ENCODE measurements around the gene HSPA1L.
"Not testable (repeated sequence)": the region's sequence is repeated elsewhere in the genome, so short reads cannot be mapped to it uniquely, and the experiment has no call there.

Gene HSPA1L

DNA sequence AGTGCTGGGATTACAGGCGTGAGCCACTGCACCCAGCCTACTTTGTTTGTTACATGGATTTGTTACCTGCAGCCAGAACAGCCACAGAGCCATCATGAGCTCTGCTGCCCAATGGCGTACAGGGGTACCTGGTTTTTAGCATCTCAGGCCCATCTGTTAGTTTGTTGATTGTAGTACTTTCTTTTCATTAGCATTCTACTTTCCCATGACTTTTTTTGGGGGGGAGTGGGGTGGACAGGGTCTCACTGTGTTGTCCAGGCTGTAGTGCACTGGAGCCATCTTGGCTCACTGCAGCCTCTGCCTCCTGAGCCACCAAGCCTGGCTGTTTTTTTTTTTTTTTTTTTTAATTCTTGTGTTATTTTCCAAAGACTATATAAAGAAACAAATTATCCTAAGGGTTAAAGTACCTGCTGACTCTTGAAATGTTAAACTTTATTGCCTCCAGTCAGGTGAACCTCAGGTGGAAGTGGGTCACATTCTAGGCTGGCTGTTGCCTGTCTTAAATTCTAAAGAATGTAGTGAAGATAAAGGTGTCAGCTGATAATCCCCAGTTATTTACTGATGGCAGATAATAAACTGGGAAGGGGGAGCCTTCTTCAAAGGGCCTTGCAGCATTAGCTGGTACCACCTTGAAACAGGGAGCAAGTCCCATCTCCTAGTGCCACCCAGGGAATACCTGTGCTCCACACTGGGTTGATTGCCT lies 32.3 kb upstream of the HSPA1L start:
- H3K4me3 Mint-ChIP-seq = no peak overlapping the region
- peaks cover 1% of the 10 kb centered on the region for H3K9me3 Mint-ChIP-seq

DNA sequence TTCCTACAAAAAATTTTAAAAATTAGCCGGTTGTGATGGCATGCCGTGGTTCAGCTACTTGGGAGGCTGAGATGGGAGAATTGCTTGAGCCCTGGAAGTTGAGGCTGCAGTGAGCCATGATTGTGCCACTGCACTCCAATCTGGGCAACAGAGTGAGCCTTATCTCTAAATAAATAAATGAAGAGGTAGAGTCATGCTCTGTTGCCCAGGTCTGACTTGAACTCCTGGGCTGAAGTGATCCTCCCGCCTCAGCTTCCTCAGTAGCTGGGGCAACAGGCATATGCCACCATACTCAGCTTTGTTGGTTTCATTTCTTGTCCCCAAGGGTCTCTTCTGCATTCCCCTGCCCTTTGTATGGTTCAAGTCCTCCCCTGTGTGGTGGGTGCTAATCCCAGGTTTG lies 29.4 kb upstream of the HSPA1L start:
- no peaks in the 10 kb centered on the region for H3K27me3 Mint-ChIP-seq
- H3K36me3 Mint-ChIP-seq (ENCODE audit: low read depth) = peaks cover 66% of the 10 kb centered on the region
- H3K9me3 Mint-ChIP-seq = no peaks in the 10 kb centered on the region
- intact Hi-C loops (cut with micrococcal nuclease) = no loop called here
- no peaks in the 10 kb centered on the region for H3K4me1 Mint-ChIP-seq (ENCODE audit: low read depth)
- H3K27ac Mint-ChIP-seq = no peak overlapping the region
- no peak overlapping the region for H3K4me3 Mint-ChIP-seq

More for the DNA sequence above, 32.3 kb upstream of the HSPA1L start:
- intact Hi-C loops (cut with micrococcal nuclease) = no loop called here
- peaks cover 6% of the 10 kb centered on the region for H3K4me1 Mint-ChIP-seq (ENCODE audit: low read depth)
- peaks cover 39% of the 10 kb centered on the region for H3K36me3 Mint-ChIP-seq (ENCODE audit: low read depth)
- H3K27me3 Mint-ChIP-seq = no peaks in the 10 kb centered on the region
- H3K27ac Mint-ChIP-seq = no peak overlapping the region

DNA sequence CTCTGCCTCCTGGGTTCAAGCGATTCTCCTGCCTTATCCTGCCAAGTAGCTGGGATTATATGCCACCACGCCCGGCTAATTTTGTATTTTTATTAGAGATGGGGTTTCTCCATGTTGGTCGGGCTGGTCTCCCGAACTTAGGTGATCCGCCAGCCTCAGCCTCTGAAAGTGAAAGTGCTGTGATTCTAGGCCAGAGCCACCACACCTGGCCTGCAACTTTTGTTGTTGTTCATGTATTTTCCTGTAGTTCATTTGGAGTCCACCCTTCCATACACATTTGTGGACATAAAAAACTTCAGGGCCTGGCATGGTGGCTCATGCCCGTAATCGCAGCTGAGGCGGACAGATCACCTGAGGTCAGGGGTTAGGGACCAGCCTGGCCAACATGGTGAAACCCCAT lies 27.0 kb upstream of the HSPA1L start:
- intact Hi-C loops (cut with micrococcal nuclease) = no loop called here
- Mint-ChIP-seq H3K36me3 (ENCODE audit: low read depth) (peaks cover 90% of the 10 kb centered on the region), H3K9me3 (no peaks in the 10 kb centered on the region), H3K4me3 (no peak overlapping the region), H3K27ac (no peak overlapping the region), H3K27me3 (no peaks in the 10 kb centered on the region), H3K4me1 (ENCODE audit: low read depth) (peaks cover 20% of the 10 kb centered on the region)

DNA sequence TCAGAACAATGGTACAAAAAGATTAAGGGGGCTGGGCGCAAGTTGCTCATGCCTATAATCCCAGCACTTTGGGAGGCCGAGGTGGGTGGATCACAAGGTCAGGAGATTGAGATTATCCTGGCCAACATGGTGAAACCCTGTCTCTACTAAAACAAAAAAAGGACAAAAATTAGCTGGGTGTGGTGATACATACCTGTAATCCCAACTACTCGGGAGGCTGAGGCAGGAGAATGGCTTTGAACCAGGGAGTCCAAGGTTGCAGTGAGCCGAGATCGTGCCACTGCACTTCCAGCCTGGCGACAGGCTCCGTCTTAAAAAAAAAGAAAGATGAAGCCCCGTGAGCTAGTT lies 24.7 kb upstream of the HSPA1L start:
- peaks cover 35% of the 10 kb centered on the region for H3K4me1 Mint-ChIP-seq (ENCODE audit: low read depth)
- H3K27me3 Mint-ChIP-seq; H3K9me3 Mint-ChIP-seq; intact Hi-C loops (cut with micrococcal nuclease); H3K4me3 Mint-ChIP-seq; H3K27ac Mint-ChIP-seq: not testable (repeated sequence)
- peaks cover 100% of the 10 kb centered on the region for H3K36me3 Mint-ChIP-seq (ENCODE audit: low read depth)

DNA sequence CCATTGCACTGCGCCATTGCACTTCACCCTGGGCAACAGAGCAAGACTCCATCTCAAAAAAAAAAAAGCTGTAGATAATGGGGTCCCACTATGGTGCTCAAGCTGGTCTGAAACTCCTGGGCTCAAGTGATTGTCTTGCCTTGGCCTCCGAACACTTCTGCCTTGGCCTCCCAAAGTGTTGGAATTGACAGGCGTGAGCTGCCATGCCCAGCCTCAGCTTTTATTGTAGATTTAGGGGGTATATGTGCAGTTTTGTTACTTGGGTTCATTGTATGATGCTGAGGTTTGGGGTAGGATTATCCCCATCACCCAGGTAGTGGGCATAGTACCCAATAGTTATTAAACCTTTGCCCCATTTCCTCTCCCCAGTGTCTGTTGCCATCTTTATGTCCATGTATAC lies 23.9 kb upstream of the HSPA1L start:
- Mint-ChIP-seq H3K9me3 (no peaks in the 10 kb centered on the region), H3K36me3 (ENCODE audit: low read depth) (peaks cover 95% of the 10 kb centered on the region), H3K27me3 (no peaks in the 10 kb centered on the region), H3K4me3 (no peak overlapping the region), H3K4me1 (ENCODE audit: low read depth) (peaks cover 40% of the 10 kb centered on the region), H3K27ac (no peak overlapping the region)
- intact Hi-C loops (cut with micrococcal nuclease) = no loop called here

DNA sequence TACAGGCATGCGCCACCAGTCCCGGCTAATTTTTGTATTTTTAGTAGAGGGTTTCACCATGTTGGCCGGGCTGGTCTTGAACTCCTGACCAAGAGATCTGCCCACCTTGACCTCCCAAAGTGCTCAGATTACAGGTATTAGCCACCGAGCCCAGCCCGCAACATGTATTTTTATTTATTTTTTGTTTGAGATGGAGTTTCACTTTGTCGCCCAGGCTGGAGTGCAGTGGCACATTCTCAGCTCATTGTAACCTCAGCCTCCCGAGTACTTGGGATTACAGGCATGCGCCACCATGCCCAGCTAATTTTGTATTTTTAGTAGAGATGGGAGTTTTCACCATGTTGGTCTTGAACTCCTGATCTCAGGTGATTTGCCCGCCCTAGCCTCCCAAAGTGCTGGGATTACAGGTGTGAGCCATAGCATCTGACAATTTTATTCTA lies 23.1 kb upstream of the HSPA1L start:
- Mint-ChIP-seq H3K4me1 (ENCODE audit: low read depth) (peaks cover 48% of the 10 kb centered on the region), H3K36me3 (ENCODE audit: low read depth) (peaks cover 87% of the 10 kb centered on the region), H3K4me3 (peak overlapping the region; percentile 96)
- H3K27ac Mint-ChIP-seq; H3K9me3 Mint-ChIP-seq; intact Hi-C loops (cut with micrococcal nuclease); H3K27me3 Mint-ChIP-seq: not testable (repeated sequence)

DNA sequence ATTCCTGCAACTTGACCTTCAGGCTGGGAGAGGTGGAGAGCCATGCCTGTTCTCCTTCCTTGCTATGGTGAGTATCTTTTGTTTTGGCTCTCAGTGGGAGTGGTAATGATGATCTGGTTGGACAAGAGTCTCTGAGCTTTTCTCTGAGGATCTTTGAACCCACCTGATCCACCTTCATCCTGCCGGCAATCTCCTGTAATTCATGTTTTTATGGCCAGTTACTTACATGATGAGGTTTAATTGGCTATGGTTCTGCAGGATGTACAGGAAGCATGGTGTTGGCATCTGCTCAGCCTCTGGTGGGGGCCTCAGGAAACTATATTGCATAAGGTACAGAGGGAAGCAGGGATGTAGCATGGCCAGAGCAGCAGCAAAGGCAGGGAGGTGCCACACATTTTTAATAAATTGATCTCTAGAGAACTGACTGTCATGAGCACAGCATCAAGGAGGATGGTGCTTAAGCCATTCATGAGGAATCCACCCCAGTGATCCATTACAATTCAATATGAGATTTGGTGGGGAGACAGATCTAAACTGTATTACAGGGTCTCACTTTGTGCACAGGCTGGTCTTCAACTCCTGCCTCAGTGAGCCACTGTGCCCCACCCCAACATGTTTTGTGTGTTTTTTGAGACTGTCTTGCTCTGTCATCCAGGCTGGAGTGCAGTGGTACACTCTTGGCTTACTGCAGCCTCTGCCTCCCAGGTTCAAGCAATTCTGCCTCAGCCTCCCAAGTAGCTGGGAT lies 22.5 kb upstream of the HSPA1L start:
- intact Hi-C loops (cut with micrococcal nuclease) = no loop called here
- Mint-ChIP-seq H3K9me3 (no peaks in the 10 kb centered on the region), H3K27ac (peak overlapping the region; percentile 97), H3K27me3 (no peaks in the 10 kb centered on the region), H3K4me1 (ENCODE audit: low read depth) (peaks cover 49% of the 10 kb centered on the region), H3K4me3 (peak overlapping the region; percentile 96), H3K36me3 (ENCODE audit: low read depth) (peaks cover 81% of the 10 kb centered on the region)

DNA sequence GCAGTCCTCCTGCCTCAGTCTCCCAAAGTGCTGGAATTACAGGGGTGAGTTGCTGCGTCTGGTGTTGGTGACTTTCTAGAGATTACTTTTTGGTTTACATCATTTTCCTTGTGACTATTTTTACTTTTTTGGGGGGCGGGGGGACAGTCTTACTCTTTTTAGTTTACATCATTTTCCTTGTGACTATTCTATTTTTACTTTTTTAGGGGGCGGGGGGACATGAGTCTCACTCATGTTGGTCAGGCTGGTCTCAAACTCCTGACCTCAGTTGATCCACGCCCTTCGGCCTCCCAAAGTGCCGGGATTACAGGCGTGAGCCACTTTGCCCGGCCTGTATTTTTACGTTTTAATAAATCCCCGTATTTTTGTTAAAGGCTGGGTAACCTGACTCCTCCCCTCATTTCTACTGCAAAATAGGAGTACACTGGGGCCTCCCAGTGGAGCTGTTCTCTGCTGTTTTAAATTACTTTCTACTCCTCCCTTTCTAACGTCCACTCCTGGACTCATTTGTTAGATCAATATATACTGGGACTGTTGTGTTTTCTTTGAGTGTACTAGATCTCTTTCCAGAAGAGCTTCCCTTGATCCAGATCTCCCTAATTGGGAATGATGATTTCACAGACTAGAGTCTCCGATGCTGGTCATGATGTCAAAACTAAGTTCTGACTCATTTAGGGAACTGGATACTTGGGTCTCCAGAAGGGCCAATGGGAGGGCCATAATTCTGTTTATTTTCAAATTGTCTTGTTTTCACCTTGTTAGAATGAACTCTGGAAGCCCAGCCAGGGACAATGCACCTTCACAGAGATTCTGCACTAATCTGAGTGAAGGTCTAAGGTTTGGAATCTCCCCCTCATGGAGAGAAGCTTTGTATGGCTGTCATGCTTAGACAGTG lies 21.6 kb upstream of the HSPA1L start:
- intact Hi-C loops (cut with micrococcal nuclease) = no loop called here
- Mint-ChIP-seq H3K27me3 (no peaks in the 10 kb centered on the region), H3K27ac (peak overlapping the region; percentile 97), H3K9me3 (no peaks in the 10 kb centered on the region), H3K4me1 (ENCODE audit: low read depth) (peaks cover 50% of the 10 kb centered on the region), H3K36me3 (ENCODE audit: low read depth) (peaks cover 73% of the 10 kb centered on the region), H3K4me3 (peak overlapping the region; percentile 96)

DNA sequence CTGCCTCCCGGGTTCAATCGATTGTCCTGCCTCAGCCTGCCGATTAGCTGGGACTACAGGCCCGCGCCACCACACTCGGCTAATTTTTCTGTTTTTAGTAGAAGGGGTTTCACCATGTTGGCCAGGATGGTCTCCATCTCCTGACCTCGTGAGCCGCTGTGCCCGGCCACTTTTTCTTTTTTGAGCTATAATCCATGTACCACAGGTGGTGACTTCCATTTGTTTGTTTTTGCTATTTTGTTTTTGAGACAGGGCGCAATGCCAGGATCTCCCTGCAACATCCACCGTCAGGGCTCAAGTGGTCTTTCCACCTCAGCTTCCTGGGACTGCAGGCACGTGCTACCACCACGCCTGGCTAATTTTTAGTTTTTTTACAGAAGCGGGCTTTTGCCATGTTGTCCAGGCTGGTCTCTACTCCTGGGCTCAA lies 21.0 kb upstream of the HSPA1L start:
- peaks cover 66% of the 10 kb centered on the region for H3K36me3 Mint-ChIP-seq (ENCODE audit: low read depth)
- H3K4me1 Mint-ChIP-seq (ENCODE audit: low read depth) = peaks cover 54% of the 10 kb centered on the region
- H3K9me3 Mint-ChIP-seq = no peaks in the 10 kb centered on the region
- no peaks in the 10 kb centered on the region for H3K27me3 Mint-ChIP-seq
- intact Hi-C loops (cut with micrococcal nuclease) = no loop called here
- H3K27ac Mint-ChIP-seq = peak overlapping the region; percentile 97
- H3K4me3 Mint-ChIP-seq = peak overlapping the region; percentile 96

DNA sequence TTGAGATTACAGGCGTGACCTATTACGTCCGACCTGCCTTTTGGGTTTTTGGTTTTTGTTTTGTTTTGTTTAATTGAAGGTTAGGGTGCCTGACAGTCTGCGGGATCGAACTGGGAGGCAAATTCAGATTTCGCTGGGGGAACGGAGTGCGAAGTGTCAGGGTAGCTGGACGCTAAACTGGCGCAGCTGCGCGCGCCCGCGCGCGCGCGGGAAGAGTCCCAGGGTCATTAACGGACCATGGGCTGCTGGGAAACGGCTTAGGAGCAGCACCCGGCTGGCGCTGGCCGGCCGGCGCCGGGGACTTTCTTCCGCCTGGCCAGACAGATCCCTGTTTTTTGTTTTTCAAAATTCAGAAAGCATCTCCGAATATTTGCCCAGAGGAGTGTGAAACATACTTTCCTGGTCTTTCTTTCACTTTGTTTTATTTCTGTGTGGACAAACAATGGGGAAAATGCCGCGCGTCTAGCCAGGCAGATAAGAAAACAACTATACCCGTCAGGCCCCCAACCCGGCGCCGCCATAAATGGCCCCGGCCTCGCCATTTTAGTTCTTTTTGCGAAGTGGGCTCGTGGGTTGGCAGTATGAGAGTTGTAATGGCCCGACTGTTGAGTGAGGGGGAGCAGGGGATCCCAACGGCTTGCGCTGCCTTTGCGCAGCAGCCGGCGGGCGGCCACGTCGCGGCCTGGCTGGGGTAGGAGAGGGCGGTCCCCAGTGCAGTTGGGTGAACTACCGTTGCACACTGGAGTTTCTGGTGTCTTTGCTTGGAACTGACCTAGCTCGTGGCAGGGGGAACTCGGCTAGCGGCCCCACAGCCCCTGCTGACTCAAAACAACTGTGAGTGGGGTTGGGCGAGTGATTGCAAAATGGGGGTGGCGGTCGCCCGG lies 19.5 kb upstream of the HSPA1L start:
- H3K27me3 Mint-ChIP-seq = no peaks in the 10 kb centered on the region
- peaks cover 65% of the 10 kb centered on the region for H3K36me3 Mint-ChIP-seq (ENCODE audit: low read depth)
- H3K4me3 Mint-ChIP-seq = peak overlapping the region; percentile 96
- peak overlapping the region; percentile 97 for H3K27ac Mint-ChIP-seq
- intact Hi-C loops (cut with micrococcal nuclease) = loop anchor here (1.0 to 5.0 kb wide), 4 partner anchors 28 to 287 kb away; partner anchors contain the start of genes ATP6V1G2, DDAH2, NEU1 and NFKBIL1
- H3K4me1 Mint-ChIP-seq (ENCODE audit: low read depth) = peaks cover 54% of the 10 kb centered on the region
- H3K9me3 Mint-ChIP-seq = no peaks in the 10 kb centered on the region

DNA sequence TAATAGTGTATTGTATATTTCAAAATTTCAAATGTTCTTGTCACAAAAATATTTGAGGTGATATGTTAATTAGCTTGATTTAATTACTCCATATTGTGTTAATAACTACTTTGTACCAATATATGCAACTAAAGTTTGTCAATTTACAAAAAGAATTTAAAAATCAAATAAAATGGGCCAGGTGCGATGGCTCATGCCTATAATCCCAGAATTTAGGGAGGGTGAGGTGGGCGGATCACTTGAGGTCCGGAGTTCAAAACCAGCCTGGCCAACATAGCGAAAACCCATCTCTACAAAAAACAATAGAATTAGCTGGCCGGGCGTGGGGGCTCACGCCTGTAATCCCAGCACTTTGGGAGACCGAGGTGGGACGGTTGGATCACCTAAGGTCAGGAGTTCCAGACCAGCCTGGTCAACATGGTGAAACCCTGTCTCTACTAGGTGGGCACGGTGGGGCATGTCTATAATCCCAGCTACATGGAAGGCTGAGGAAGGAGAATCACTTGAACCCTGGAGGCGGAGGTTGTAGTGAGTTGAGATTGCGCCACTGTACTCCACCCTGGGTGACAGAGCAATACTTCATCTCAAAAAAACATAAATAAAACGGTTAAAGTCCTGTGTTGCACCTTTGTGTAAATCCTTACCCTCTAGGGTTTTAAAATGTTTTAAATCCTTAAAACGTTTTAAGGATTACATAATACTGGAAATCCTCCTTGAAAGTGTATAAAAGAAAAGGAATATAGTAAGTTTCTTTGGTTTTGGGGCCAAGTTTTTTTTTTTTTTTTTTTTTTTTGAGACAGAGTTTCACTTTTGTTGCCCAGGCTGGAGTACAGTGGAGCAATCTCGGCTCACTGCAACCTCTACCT lies 16.5 kb upstream of the HSPA1L start:
- no peaks in the 10 kb centered on the region for H3K9me3 Mint-ChIP-seq
- H3K36me3 Mint-ChIP-seq (ENCODE audit: low read depth) = peaks cover 41% of the 10 kb centered on the region
- intact Hi-C loops (cut with micrococcal nuclease) = loop anchor here (2.0 to 5.0 kb wide), 4 partner anchors 39 to 284 kb away; partner anchors contain the start of genes ATP6V1G2, DDAH2, LY6G5C and NFKBIL1
- H3K4me1 Mint-ChIP-seq (ENCODE audit: low read depth) = peaks cover 36% of the 10 kb centered on the region
- no peaks in the 10 kb centered on the region for H3K27me3 Mint-ChIP-seq
- H3K4me3 Mint-ChIP-seq = peak overlapping the region; percentile 91
- peak overlapping the region; percentile 97 for H3K27ac Mint-ChIP-seq

DNA sequence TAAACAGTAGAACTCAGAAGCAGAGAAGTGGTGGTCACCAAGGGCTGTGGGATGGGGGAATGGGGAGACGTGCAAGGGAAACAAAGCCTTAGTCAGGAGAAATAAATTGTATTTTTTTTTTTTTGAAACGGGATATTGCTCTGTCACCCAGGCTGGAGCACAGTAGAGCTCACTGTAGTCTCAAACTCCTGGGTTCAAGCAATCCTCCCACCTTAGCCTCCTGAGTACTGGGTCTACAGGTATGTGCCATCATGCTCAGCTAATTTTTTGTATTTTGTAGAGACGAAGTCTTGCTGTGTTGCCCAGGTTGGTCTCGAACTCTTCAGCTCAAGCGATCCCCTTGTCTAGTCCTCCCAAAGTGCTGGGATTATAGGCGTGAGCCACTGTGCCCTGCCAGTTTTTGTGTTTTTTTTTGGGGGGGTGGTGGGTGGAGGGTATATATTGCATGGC lies 15.8 kb upstream of the HSPA1L start:
- H3K27ac Mint-ChIP-seq = peak overlapping the region; percentile 89
- intact Hi-C loops (cut with micrococcal nuclease) = loop anchor here (1.0 to 5.0 kb wide), 5 partner anchors 39 to 284 kb away; partner anchors contain the start of genes ATP6V1G2, DDAH2, LY6G5C and NFKBIL1
- peaks cover 34% of the 10 kb centered on the region for H3K36me3 Mint-ChIP-seq (ENCODE audit: low read depth)
- peaks cover 36% of the 10 kb centered on the region for H3K4me1 Mint-ChIP-seq (ENCODE audit: low read depth)
- H3K4me3 Mint-ChIP-seq = peak overlapping the region; percentile 91
- no peaks in the 10 kb centered on the region for H3K27me3 Mint-ChIP-seq
- H3K9me3 Mint-ChIP-seq = no peaks in the 10 kb centered on the region
